Mesenchymal stem cell (in vitro differentiated cells and primary cell): ENCODE data around the gene FRZB.

Experiments
- DNase-seq: peaks from one replicate; pipeline ENCODE4 v3.0.0-alpha.2; 2013
- H2AFZ ChIP-seq: one replicate; pipeline ENCODE4 v1.6.1; 2013; ENCODE audit warnings: low read depth, mild to moderate bottlenecking, control low read depth, inconsistent platforms, low read length, moderate library complexity
- H2AK5ac ChIP-seq: 2 replicates; pipeline ENCODE4 v1.6.1; 2013; ENCODE audit warnings: low read length, moderate library complexity, mild to moderate bottlenecking, inconsistent platforms; ENCODE audit not compliant: severe bottlenecking
- H2BK120ac ChIP-seq: one replicate; pipeline ENCODE4 v1.6.1; 2013; ENCODE audit warnings: low read depth, mild to moderate bottlenecking, inconsistent platforms, low read length, moderate library complexity
- H2BK12ac ChIP-seq, 2 experiments: one replicate each; pipeline ENCODE4 v1.6.1; 2013; ENCODE audit warnings: inconsistent platforms in 2 of 2, low read length in 2 of 2, mild to moderate bottlenecking in 2 of 2, moderate library complexity in 2 of 2, control low read depth in 1 of 2
- H2BK15ac ChIP-seq: one replicate; pipeline ENCODE4 v1.6.1; 2013; ENCODE audit warnings: mild to moderate bottlenecking, low read depth, inconsistent platforms; ENCODE audit not compliant: poor library complexity, severe bottlenecking
- H2BK5ac ChIP-seq: 2 replicates; pipeline ENCODE4 v1.6.1; 2013; ENCODE audit warnings: low read depth, mild to moderate bottlenecking, low read length, control low read depth, inconsistent platforms; ENCODE audit not compliant: poor library complexity, severe bottlenecking
- H3K14ac ChIP-seq, 2 experiments: one replicate each; pipeline ENCODE4 v1.6.1; 2013; ENCODE audit warnings: inconsistent platforms in 2 of 2, low read length in 2 of 2, control low read depth in 1 of 2, mild to moderate bottlenecking in 1 of 2, moderate library complexity in 1 of 2
- H3K18ac ChIP-seq, 2 experiments: one replicate each; pipeline ENCODE4 v1.6.1; 2013; ENCODE audit warnings: inconsistent platforms in 2 of 2, low read length in 2 of 2, control low read depth in 1 of 2, low read depth in 1 of 2, mild to moderate bottlenecking in 1 of 2
- H3K23ac ChIP-seq, 2 experiments: one replicate each; pipeline ENCODE4 v1.6.1; 2013; ENCODE audit warnings: inconsistent platforms in 2 of 2, low read length in 2 of 2, mild to moderate bottlenecking in 2 of 2, moderate library complexity in 2 of 2, control low read depth in 1 of 2
- H3K27ac ChIP-seq: 2 replicates; pipeline ENCODE4 v1.5.1; 2013; ENCODE audit warnings: mild to moderate bottlenecking, moderate library complexity, low read length, control low read depth, inconsistent platforms; ENCODE audit not compliant: poor library complexity, severe bottlenecking
- H3K27me3 ChIP-seq, 2 experiments: 2 replicates each; pipeline versions ENCODE4 v1.6.1 to v1.7.0; 2013; ENCODE audit warnings: low read length in 2 of 2, mild to moderate bottlenecking in 2 of 2, moderate library complexity in 2 of 2, control low read depth in 1 of 2, inconsistent platforms in 1 of 2; ENCODE audit not compliant: control insufficient read depth in 1 of 2, insufficient read depth in 1 of 2
- H3K36me3 ChIP-seq, 2 experiments: 2 replicates each; pipeline versions ENCODE4 v1.6.1 to v1.7.0; 2013; ENCODE audit warnings: low read length in 2 of 2, control low read depth in 1 of 2, inconsistent platforms in 1 of 2, low read depth in 1 of 2, mild to moderate bottlenecking in 1 of 2; ENCODE audit not compliant: insufficient read depth in 2 of 2, control insufficient read depth in 1 of 2
- H3K4ac ChIP-seq, 2 experiments: one replicate each; pipeline ENCODE4 v1.6.1; 2013; ENCODE audit warnings: inconsistent platforms in 2 of 2, low read length in 2 of 2, mild to moderate bottlenecking in 2 of 2, moderate library complexity in 2 of 2, control low read depth in 1 of 2, low read depth in 1 of 2
- H3K4me1 ChIP-seq: 2 replicates; pipeline ENCODE4 v1.6.1; 2013; ENCODE audit warnings: low read depth, low read length, control low read depth; ENCODE audit not compliant: control insufficient read depth, insufficient read depth
- H3K4me2 ChIP-seq: 2 replicates; pipeline ENCODE4 v1.6.1; 2013; ENCODE audit warnings: low read length, mild to moderate bottlenecking, inconsistent platforms; ENCODE audit not compliant: poor library complexity, severe bottlenecking
- H3K4me3 ChIP-seq, 2 experiments: 2 replicates each; pipeline versions ENCODE4 v1.5.1 to v1.7.0; 2013; ENCODE audit warnings: low read length in 2 of 2, mild to moderate bottlenecking in 2 of 2, control low read depth in 1 of 2, low read depth in 1 of 2; ENCODE audit not compliant: insufficient read depth in 1 of 2
- H3K79me1 ChIP-seq: replicated peaks from 2 replicates; pipeline ENCODE4 v1.6.1; 2013; ENCODE audit warnings: mild to moderate bottlenecking, control low read depth, low read length, inconsistent platforms; ENCODE audit not compliant: poor library complexity, severe bottlenecking
- H3K9ac ChIP-seq: 2 replicates; pipeline ENCODE4 v1.7.0; 2013; ENCODE audit warnings: mild to moderate bottlenecking, low read length, moderate library complexity
- H3K9me3 ChIP-seq: 2 replicates; pipeline ENCODE4 v1.7.0; 2013; ENCODE audit warnings: mild to moderate bottlenecking, low read length; ENCODE audit not compliant: control insufficient read depth
- H4K8ac ChIP-seq: one replicate; pipeline ENCODE4 v1.6.1; 2013; ENCODE audit warnings: inconsistent platforms, mild to moderate bottlenecking, low read length, moderate library complexity
- H4K91ac ChIP-seq: one replicate; pipeline ENCODE4 v1.6.1; 2013; ENCODE audit warnings: mild to moderate bottlenecking, low read length, inconsistent platforms
- WGBS: methylation state at CpG from one replicate; pipeline ENCODE4 v1.1.7; 2013; ENCODE audit warnings: mixed read lengths; 5-methylcytosine and 5-hydroxymethylcytosine counted together

Gene FRZB

GRCh38 chr2:182907081-182907830 lies 40.8 kb upstream of the FRZB start:
- DNase-seq: peak; percentile 13
- Histone ChIP-seq H2BK5ac (no peak overlapping the region), H3K79me1 (peaks cover 5% of the 10 kb centered on the region), H4K8ac (no peak overlapping the region), H3K14ac (no peak overlapping the region), H3K4me2 (no peak overlapping the region), H3K4me3 (no peak overlapping the region), H3K9me3 (no peaks in the 10 kb centered on the region), H3K4ac (no peak overlapping the region), H2BK15ac (no peak overlapping the region), H3K36me3 (peaks cover 2 to 40% of the 10 kb centered on the region in 2 experiments), H3K9ac (no peak overlapping the region), H2BK12ac (peak overlapping the region in 1 of 2 experiments; percentile 51), H2AFZ (no peak overlapping the region), H4K91ac (no peak overlapping the region), H3K27ac (no peak overlapping the region), H3K27me3 (no peaks in the 10 kb centered on the region), H3K4me1 (peaks cover 3% of the 10 kb centered on the region), H3K18ac (peak overlapping the region in 1 of 2 experiments; percentile 85), H2BK120ac (no peak overlapping the region), H3K23ac (no peak overlapping the region), H2AK5ac (no peak overlapping the region)
- whole genome bisulfite sequencing: 51% methylated on average over 7 of the region's 7 CpGs

DNA sequence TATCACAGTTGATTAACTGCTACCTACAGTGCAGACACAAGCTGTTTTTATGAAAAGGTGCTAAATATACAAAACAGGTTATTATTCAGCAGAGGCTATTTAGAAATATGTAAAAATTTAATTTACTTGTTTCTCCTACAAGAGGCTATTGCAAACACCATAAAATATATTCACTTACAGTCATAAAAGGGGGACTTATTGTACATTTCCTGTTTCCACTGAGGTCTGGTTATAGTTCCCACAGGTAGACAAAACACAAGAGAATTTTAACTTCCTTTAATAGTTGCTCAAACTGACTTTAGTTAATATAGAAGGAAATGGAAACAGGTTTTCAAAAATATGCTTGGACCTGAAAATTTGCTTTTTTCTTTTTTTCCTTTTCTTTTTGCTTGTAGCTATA lies 40.0 kb upstream of the FRZB start:
- H3K4me3 ChIP-seq: no peak overlapping the region
- peaks cover 2 to 33% of the 10 kb centered on the region in 2 experiments for H3K36me3 ChIP-seq
- H3K27me3 ChIP-seq: no peaks in the 10 kb centered on the region
- H3K18ac ChIP-seq: no peak overlapping the region
- H3K27ac ChIP-seq: no peak overlapping the region
- no peak overlapping the region for H3K9ac ChIP-seq
- no peaks in the 10 kb centered on the region for H3K9me3 ChIP-seq
- H2BK5ac ChIP-seq: no peak overlapping the region
- no peak overlapping the region for H4K91ac ChIP-seq
- H2BK15ac ChIP-seq: no peak overlapping the region
- no peak overlapping the region for H2AK5ac ChIP-seq
- peaks cover 5% of the 10 kb centered on the region for H3K79me1 ChIP-seq
- H3K23ac ChIP-seq: no peak overlapping the region
- peaks cover 3% of the 10 kb centered on the region for H3K4me1 ChIP-seq
- H2BK120ac ChIP-seq: no peak overlapping the region
- H3K14ac ChIP-seq: no peak overlapping the region
- no peak overlapping the region for H4K8ac ChIP-seq
- H2BK12ac ChIP-seq: no peak overlapping the region
- H3K4ac ChIP-seq: no peak overlapping the region
- H3K4me2 ChIP-seq: no peak overlapping the region
- no peak for DNase-seq
- no peak overlapping the region for H2AFZ ChIP-seq

DNA sequence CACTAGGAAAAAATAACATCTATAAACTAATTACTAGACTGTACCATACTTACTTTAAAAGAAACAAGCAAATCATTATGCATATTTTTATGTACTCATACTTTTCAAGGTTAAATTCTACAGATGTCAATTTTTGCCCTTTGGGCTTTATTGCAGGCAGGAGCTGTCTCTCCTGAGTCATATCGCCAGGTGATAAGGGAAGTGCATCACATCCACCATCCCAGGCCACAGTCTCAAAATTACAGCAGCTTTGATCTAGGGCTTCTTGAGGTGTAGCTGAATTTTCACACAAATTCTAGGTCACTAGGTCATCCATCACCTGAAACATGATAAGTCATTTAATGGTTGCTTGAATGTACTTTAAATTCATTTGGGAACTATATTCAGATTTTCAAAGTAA lies 38.4 kb upstream of the FRZB start:
- Histone ChIP-seq H2BK5ac (no peak overlapping the region), H3K23ac (no peak overlapping the region), H2BK12ac (no peak overlapping the region), H4K8ac (peak overlapping the region; percentile 2), H3K27me3 (no peaks in the 10 kb centered on the region), H3K14ac (no peak overlapping the region), H3K4me3 (no peak overlapping the region), H2AK5ac (no peak overlapping the region), H3K4ac (no peak overlapping the region), H3K4me1 (peaks cover 3% of the 10 kb centered on the region), H3K27ac (no peak overlapping the region), H3K9ac (no peak overlapping the region), H2AFZ (no peak overlapping the region), H4K91ac (no peak overlapping the region), H3K9me3 (no peaks in the 10 kb centered on the region), H3K79me1 (peaks cover under 1% of the 10 kb centered on the region), H3K18ac (no peak overlapping the region), H2BK15ac (no peak overlapping the region), H3K4me2 (no peak overlapping the region), H3K36me3 (peaks cover 0 to 18% of the 10 kb centered on the region in 2 experiments), H2BK120ac (no peak overlapping the region)
- 100% methylated on average over 1 of the region's 1 CpG for WGBS
- no peak for DNase-seq

DNA sequence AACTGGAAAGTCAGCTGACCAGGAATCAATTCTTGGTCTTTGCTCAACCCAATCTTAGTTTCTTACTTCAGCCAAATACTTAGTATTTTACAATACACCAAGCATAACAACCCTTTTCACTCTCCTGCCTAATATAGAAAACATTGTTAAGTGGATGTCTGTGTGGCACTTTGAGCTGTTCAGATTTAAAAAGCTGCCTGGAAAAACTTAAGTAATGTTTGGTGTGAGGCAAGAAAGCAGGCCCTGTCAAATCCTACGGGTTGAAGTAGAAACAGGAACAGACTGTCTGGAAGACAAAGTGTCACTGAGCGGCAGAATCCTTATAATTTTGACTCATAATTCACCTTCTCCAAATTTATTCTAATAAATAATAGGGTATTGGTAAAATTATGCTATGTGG lies 37.1 kb upstream of the FRZB start:
- H3K4me3 ChIP-seq: no peak overlapping the region
- no peak overlapping the region for H3K9ac ChIP-seq
- H4K8ac ChIP-seq: no peak overlapping the region
- peaks cover 0 to 5% of the 10 kb centered on the region in 2 experiments for H3K36me3 ChIP-seq
- no peak overlapping the region for H2BK12ac ChIP-seq
- H3K27ac ChIP-seq: no peak overlapping the region
- H3K4me1 ChIP-seq: peaks cover 3% of the 10 kb centered on the region
- no peak overlapping the region for H3K18ac ChIP-seq
- no peak overlapping the region for H3K4ac ChIP-seq
- no peak overlapping the region for H2BK120ac ChIP-seq
- no peaks in the 10 kb centered on the region for H3K9me3 ChIP-seq
- no peaks in the 10 kb centered on the region for H3K79me1 ChIP-seq
- no peak overlapping the region for H3K23ac ChIP-seq
- H3K14ac ChIP-seq: no peak overlapping the region
- H2AK5ac ChIP-seq: no peak overlapping the region
- WGBS: no CpG with 5 or more reads among the region's 2 CpGs
- H2BK15ac ChIP-seq: no peak overlapping the region
- H3K27me3 ChIP-seq: no peaks in the 10 kb centered on the region
- H4K91ac ChIP-seq: no peak overlapping the region
- DNase-seq: peak; percentile 23
- H2BK5ac ChIP-seq: no peak overlapping the region
- H2AFZ ChIP-seq: no peak overlapping the region
- H3K4me2 ChIP-seq: no peak overlapping the region
